HG03521 (cell line): ENCODE measurements around the gene NOL6.
"Not testable (repeated sequence)": the region's sequence is repeated elsewhere in the genome, so short reads cannot be mapped to it uniquely, and the experiment has no call there.

Experiments used
- ATAC-seq: cut with Tn5 transposase; IDR thresholded peaks from one replicate; pipeline ENCODE4 v1.9.1; 2021; ENCODE audit warnings: mild to moderate bottlenecking, moderate library complexity; ENCODE audit not compliant: unreplicated experiment

NOL6 gene

GRCh38 chr9:33472881-33473615, 676 bp downstream of the NOL6 start:
- no peak for ATAC-seq

DNA sequence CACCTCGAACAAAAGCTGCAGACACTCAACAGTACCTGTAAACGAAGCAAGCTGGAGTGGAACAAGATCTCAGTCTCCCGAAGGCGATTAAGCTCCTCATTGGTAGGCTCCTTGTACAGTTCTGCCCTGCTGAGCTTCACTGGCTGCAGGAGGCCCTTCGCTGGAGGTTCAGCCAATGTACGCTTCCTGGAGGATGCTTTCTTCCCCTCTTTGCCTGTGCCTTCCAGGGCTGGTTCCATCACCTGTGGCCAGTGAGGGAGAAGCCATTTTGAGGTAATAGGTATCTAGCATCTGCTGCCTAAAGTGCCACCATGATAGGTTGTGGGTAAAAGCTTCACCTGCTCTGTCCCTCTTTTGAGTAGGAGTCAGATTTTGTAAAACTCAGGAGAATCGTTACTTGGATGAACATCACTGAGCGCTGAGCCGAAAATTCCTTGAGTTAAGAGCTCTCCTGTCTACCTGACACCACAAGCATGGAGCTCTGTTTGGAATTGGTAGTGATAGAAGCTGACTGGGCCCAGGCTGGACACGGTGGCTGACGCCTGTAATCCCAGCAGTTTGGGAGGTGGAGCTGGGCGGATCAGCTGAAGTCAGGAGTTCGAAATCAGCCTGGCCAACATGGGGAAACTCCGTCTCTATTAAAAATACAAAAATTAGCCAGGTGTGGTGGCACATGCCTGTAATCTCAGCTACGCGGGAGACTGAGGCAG, 1.4 kb downstream of the NOL6 start:
- no peak for ATAC-seq

DNA sequence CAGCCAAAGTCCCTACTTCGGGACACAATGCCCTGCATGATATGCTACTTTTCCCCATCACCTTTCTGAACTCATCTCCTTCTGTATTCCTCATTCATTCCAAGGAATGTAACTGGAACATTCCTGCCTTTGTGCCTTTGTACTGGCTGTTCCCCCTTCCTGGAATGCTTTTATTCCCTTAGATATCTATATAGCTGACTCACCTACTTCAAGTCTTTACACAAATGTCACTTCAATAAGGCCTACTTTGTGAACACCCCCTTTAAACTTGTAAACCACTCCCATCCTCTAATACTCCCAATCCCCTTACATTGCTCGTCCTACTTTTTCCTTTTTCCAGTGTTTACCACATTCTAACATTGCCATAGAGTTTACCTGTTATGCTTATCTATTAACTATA, 2.4 kb downstream of the NOL6 start:
- ATAC-seq, result no peak

DNA sequence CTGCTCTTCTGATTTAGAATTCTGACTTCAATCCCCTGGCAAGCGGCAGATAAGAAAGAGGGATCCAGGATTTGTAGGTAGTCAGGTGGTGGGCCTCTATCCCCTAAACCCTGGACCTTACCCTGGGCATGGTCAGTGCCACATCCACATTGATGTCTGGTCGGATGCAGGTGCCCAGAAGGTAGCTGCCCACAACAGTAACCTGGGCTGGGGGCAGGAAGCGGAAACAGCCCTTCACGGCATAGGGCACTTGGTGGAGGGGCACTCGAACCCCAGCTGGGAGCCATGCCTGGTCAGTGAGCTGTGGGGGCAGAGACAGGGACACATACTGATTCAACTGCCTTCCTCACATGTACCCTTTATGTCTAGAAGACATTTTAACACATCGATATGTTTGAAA, 3.8 kb downstream of the NOL6 start:
- ATAC-seq, result no peak

- ATAC-seq, result no peak
Observed at GRCh38 chr9:33468797-33469621, 4.7 kb downstream of the NOL6 start.

DNA sequence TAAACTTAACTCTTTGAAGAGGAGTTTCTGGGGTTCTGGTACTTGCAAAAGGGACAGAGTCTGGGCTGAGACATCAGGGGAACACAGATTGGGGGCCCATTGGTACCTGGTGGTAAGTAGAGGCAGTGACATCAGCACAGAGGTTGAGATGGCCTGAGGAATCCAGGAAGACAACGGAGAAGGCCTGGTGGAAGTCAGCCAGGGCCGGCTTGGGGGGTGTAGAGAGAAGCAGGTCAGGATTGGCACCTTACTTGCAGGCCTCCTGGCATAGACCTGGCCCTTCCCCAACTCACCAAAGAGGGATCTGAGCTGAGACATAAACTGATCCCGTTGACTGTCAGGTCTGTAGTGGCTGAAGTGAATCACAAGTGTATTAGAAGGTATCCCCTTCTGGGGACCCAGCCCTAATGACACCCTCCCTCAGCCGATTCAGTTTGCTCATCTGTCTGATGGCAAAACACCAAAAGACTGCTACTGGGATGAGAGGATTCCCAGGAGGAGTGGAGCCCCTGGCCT, 5.5 kb downstream of the NOL6 start:
- no peak for ATAC-seq

GRCh38 chr9:33467526-33467925, 6.2 kb downstream of the NOL6 start:
- no peak for ATAC-seq

DNA sequence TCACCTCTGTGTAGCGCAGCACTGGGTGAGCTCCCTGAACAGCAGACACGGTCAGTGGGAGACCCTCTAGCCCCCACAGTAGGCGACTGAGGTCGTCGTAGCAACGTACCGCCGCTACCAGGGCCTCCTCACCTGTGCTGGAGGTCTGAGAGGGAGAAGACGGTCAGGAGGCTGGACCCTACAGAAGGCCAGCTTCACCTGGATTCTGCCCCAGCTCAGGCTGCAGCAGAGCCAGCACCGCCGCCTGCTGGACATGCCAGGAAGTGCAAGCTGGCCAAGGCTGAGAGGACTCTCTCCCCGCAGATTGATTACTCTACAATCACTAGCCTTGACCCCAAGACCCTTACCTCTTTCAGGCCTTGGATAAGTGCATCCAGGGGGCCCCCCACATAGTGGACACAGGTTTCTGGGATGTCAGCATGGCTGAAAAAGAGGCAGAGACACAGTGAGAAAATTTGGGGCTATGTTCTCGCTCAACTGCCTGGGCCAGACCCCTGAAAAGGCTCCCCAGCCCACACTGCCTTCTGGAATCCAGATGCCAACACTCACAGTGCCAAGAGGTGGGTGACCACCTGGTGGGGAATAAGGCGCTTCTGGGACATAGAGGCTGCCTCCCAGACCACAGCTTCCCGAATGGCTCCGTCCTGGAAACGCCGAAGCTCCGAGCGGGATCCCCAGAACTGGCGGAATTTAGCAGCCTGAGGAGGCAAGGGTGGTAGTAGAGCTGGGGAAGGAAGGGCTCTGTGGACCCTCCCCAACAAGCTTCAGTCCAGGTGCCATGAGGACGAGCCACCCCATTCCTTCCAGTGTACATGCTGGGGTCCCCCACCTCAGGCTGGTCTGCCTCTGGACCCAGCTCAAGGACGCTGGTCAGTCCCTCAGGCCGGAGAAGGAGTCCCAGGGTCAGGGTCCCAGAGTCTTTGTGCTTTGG, 6.9 kb downstream of the NOL6 start:
- ATAC-seq, result no peak

DNA sequence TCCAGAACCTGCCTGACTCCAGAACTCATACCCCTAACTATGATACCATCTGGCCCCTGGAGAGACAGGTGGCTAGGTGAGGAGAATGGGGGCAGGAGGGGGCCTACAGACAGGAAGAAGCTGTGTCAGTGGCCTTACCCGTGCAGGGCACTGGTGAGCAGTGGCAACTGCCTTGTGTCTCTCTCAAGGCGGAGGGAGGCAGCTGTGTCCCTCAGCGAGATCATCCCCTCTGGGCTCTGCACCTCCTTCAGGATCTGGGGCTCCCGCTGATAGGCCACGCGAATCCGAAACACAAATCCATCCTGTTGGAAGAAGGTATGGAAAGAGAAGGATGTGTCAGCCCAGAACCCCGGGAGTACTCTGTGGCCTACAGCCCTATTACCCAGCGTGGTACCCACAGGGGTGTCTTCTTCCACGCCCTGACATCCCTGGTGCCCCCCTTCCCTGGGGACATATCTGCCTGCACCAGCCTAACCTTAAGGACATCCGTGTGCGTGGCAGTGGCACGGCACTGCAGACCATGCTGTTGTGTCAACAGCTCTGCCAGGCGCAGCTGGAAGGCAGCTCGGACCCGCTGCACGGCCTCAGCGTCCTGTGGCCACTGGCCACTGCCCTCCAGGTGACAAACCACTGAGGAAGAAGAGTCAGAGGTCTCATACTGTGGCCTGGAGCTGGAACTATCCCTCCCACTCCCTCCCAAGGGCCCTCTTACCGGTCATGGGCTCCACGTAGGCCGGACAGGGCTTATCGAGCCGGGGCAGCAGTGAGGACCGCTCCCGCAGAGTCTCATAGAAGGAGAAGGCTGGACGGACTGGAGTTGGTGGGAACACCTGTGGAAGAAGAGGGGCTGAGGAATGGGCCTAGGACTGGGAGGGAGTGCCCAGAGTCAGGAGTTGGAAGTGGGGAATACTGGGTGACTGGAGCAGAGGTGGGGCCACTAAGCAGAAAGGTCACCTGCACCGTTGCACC, 7.8 kb downstream of the NOL6 start:
- ATAC-seq, result no peak

DNA sequence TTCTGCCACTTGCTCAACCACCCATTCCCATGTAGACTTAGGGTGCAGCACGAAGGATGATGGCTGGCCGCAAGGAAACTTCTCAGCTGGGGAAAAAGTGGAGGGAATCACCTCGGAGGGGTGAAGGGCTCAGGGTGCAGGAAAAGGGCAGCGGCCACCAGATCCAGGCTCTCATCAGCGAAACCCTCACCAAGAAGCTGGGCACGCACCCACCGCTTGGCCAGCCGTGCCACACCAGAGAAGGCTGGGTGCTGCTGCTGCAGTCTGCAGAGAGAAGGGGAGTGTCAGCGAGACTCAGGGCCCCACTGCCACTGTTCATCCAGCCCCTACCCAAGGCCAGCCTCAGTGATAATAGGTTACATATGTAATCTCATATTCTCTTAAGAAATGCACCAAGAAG, 8.6 kb downstream of the NOL6 start:
- no peak for ATAC-seq

GRCh38 chr9:33464045-33464636, 9.6 kb downstream of the NOL6 start:
- ATAC-seq, result no peak

- no peak for ATAC-seq
Observed at GRCh38 chr9:33463151-33463550, 10.6 kb downstream of the NOL6 start.

DNA sequence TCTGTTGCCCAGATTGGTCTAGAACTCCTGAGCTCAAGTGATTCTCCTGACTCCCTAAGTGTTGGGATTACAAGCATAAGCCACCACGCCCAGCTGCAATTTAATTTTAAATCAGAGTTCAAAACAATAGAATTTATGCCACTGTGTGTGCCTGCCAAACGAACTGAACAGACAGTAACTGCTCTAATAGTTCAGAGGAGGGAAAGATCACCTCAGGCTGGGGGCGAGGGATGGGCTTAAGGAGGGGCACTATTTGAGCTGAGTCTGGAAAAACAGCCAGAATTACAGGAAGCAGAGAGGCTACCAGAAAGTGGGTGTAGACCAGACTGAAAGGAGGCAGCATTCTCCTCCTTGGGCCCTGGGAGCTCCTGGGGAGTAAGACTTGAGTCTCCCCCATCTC, 12.2 kb downstream of the NOL6 start:
- ATAC-seq, result no peak

DNA sequence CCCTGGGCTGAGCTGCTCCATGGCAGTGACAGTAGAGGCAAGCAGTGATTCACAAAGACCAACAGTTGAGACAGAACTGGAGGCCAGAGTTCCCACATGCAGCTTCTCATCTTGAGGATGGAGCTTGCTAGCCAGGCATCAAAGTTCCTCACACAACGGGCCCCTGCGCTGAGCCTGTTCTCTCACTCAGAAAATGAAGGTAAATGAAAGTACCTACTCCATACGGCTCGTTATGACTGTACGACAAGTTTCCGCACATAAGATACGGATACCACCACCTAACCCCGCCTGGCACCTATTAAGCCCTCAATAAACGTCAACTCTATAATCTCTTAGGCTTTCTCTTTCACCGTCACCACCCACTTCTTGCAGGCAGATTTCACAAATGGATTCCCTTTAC, 12.9 kb downstream of the NOL6 start:
- ATAC-seq, result no peak

DNA sequence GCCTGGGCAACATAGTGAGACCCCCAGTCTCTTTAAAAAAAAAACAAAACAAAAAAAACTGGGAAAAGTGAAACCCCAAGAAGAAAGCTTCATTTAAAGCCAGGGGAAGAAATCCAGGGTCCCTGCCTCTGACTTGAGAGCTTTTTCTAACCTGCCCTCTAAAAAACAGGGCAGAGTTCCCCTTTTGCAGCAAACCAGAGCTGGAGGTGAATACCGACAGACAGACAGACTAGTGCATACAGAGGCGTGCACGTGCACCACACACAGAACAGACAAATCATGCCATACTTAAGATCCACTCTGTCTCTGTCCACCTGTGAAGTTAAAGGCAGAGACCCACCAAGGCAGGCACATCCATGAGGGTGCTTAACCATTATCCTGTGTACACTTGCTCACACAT, 14.6 kb downstream of the NOL6 start:
- no peak for ATAC-seq

- no peak for ATAC-seq
Observed at GRCh38 chr9:33458444-33458843, 15.3 kb downstream of the NOL6 start.

DNA sequence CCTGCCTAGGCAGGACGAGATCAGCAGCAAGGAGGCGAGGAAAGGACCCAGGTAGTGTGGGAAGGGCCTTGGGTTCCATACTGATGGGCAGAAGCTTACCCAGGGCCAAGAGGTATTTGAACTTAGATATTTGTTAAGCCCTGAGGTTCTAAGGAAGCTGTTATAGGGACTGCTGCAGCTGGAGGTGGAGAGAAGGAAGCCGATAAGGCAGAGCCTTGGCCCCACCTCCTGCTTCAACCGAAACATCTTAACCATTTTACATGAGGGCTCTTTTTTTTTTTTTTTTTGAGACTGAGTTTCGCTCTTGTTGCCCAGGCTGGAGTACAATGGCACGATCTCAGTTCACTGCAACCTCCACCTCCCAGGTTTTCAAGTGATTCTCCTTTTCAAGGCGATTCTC, 17.8 kb downstream of the NOL6 start:
- no peak for ATAC-seq

GRCh38 chr9:33455456-33455855, 18.3 kb downstream of the NOL6 start:
- ATAC-seq, result not testable (repeated sequence)

DNA sequence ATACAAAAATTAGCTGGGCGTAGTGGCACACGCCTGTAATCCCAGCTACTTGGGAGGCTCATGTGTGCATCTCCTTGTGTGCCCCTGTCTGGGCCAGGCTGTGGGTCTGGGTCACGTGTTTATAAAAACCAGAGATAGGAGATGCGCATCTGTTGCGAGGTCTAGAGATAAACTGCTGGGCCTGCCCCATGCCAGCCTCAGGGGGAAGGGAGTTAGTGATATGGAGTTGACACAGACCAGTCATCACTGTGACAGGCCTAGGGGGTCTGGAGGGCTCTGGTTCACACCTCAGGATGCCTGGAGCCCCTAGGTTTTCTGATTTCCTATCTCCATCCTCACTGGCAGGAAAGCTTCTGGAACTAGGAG, 19.1 kb downstream of the NOL6 start:
- ATAC-seq, result not testable (repeated sequence)
